Measurements from ENCODE around the gene FEN1.

Gene FEN1

GRCh38 chr11:61769169-61769920, 23.4 kb upstream of the FEN1 start:
- H3K9me3 ChIP-seq (ENCODE audit: control insufficient read depth, insufficient read depth, low read length), result no peaks in the 10 kb centered on the region
- no peak overlapping the region for H3K4me2 ChIP-seq (ENCODE audit: low read length)
- no peak for TF ChIP-seq EZH2phosphoT487 (IDR thresholded peaks at IDR 0.05; ENCODE audit: borderline replicate concordance, low read length)
- TF ChIP-seq, protein P1, sequence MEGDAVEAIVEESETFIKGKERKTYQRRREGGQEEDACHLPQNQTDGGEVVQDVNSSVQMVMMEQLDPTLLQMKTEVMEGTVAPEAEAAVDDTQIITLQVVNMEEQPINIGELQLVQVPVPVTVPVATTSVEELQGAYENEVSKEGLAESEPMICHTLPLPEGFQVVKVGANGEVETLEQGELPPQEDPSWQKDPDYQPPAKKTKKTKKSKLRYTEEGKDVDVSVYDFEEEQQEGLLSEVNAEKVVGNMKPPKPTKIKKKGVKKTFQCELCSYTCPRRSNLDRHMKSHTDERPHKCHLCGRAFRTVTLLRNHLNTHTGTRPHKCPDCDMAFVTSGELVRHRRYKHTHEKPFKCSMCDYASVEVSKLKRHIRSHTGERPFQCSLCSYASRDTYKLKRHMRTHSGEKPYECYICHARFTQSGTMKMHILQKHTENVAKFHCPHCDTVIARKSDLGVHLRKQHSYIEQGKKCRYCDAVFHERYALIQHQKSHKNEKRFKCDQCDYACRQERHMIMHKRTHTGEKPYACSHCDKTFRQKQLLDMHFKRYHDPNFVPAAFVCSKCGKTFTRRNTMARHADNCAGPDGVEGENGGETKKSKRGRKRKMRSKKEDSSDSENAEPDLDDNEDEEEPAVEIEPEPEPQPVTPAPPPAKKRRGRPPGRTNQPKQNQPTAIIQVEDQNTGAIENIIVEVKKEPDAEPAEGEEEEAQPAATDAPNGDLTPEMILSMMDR (IDR thresholded peaks at IDR 0.05; ENCODE audit: low read depth, low read length, poor library complexity, severe bottlenecking), result no peak
- H3K9me2 ChIP-seq (replicated peaks; ENCODE audit: control insufficient read depth, low read length), result no peaks in the 10 kb centered on the region
- no peak overlapping the region for H3K27ac ChIP-seq (ENCODE audit: low read depth, low read length)
- H3F3A ChIP-seq (ENCODE audit: control insufficient read depth, insufficient read depth), result no peaks in the 10 kb centered on the region
- peaks cover 10% of the 10 kb centered on the region for H3K4me1 ChIP-seq (ENCODE audit: control insufficient read depth, low read length)
- no peaks in the 10 kb centered on the region for H3K36me3 ChIP-seq (ENCODE audit: control insufficient read depth, low read length)
- no peaks in the 10 kb centered on the region for H3K27me3 ChIP-seq (ENCODE audit: control insufficient read depth, low read length)
- no peak overlapping the region for H3K4me3 ChIP-seq (ENCODE audit: low read length)
- H4K20me1 ChIP-seq (ENCODE audit: control insufficient read depth, insufficient read depth, low read depth, low read length), result no peaks in the 10 kb centered on the region
- no peaks in the 10 kb centered on the region for H3K79me2 ChIP-seq (ENCODE audit: control insufficient read depth, low read length)

DNA sequence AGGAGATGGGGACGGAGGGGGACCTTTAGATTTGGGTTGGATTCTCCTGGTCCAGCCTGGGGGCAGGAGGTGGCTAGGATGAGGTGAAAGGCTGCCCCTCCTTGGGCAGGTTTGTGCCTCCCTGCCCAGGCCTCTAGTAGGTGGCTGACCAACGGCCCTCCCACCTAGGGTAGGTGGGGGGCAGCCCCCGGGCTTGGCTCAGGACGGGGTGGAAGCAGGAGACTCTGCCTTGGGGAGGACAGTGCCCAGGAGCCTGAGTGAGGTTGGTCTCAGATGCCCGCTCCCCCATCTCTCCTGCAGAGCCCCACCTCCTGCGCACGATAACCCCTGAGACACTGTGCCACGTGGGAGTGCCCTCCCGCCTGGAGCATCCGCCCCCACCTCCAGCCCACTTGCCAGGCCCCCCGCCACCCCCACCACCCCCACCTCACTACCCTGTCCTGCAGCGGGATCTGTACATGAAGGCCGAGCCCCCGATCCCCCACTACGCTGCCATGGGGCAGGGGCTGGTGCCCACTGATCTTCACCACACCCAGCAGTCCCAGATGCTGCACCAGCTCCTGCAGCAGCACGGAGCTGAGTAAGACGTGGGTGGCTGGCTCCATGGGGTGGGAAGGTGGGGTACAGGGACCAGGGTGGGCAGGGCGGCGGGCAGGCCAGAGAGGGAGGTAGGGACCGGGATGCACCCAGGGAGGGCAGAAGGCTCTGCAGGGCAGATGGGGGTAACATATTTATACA, 22.6 kb upstream of the FEN1 start:
- H3K4me1 ChIP-seq (ENCODE audit: control insufficient read depth, low read length), result peaks cover 10% of the 10 kb centered on the region
- H3K27ac ChIP-seq (ENCODE audit: low read depth, low read length), result no peak overlapping the region
- H3K4me2 ChIP-seq (ENCODE audit: low read length), result no peak overlapping the region
- H3F3A ChIP-seq (ENCODE audit: control insufficient read depth, insufficient read depth), result no peaks in the 10 kb centered on the region
- H3K36me3 ChIP-seq (ENCODE audit: control insufficient read depth, low read length), result no peaks in the 10 kb centered on the region
- TF ChIP-seq EZH2phosphoT487 (IDR thresholded peaks at IDR 0.05; ENCODE audit: borderline replicate concordance, low read length), result no peak
- TF ChIP-seq, protein P1 (IDR thresholded peaks at IDR 0.05; ENCODE audit: low read depth, low read length, poor library complexity, severe bottlenecking), result no peak
- no peaks in the 10 kb centered on the region for H3K9me3 ChIP-seq (ENCODE audit: control insufficient read depth, insufficient read depth, low read length)
- H3K79me2 ChIP-seq (ENCODE audit: control insufficient read depth, low read length), result no peaks in the 10 kb centered on the region
- no peaks in the 10 kb centered on the region for H3K27me3 ChIP-seq (ENCODE audit: control insufficient read depth, low read length)
- H3K9me2 ChIP-seq (replicated peaks; ENCODE audit: control insufficient read depth, low read length), result no peaks in the 10 kb centered on the region
- no peaks in the 10 kb centered on the region for H4K20me1 ChIP-seq (ENCODE audit: control insufficient read depth, insufficient read depth, low read depth, low read length)
- H3K4me3 ChIP-seq (ENCODE audit: low read length), result no peak overlapping the region

GRCh38 chr11:61771195-61771894, 21.4 kb upstream of the FEN1 start:
- Histone ChIP-seq H3F3A (ENCODE audit: control insufficient read depth, insufficient read depth) (no peaks in the 10 kb centered on the region), H3K4me2 (ENCODE audit: low read length) (no peak overlapping the region), H3K27ac (ENCODE audit: low read depth, low read length) (no peak overlapping the region), H3K27me3 (ENCODE audit: control insufficient read depth, low read length) (no peaks in the 10 kb centered on the region), H3K79me2 (ENCODE audit: control insufficient read depth, low read length) (no peaks in the 10 kb centered on the region), H3K9me2 (replicated peaks; ENCODE audit: control insufficient read depth, low read length) (no peaks in the 10 kb centered on the region), H4K20me1 (ENCODE audit: control insufficient read depth, insufficient read depth, low read depth, low read length) (no peaks in the 10 kb centered on the region), H3K4me1 (ENCODE audit: control insufficient read depth, low read length) (peaks cover 10% of the 10 kb centered on the region), H3K36me3 (ENCODE audit: control insufficient read depth, low read length) (no peaks in the 10 kb centered on the region), H3K4me3 (ENCODE audit: low read length) (no peak overlapping the region), H3K9me3 (ENCODE audit: control insufficient read depth, insufficient read depth, low read length) (no peaks in the 10 kb centered on the region)
- TF ChIP-seq, protein P1 (IDR thresholded peaks at IDR 0.05; ENCODE audit: low read depth, low read length, poor library complexity, severe bottlenecking), result no peak
- no peak for TF ChIP-seq EZH2phosphoT487 (IDR thresholded peaks at IDR 0.05; ENCODE audit: borderline replicate concordance, low read length)
